22Rv1 (cell line): ENCODE results near the gene TRIM38.

ENCODE experiments used
- ZFX ChIP-seq: fragments of 450-650 bp; IDR thresholded peaks from 2 replicates; pipeline ENCODE4 v1.6.1; 2017; ENCODE audit warnings: antibody characterized with exemption, borderline replicate concordance
- TF ChIP-seq, protein P1 (sequence below): fragments of 450-650 bp; IDR thresholded peaks from 2 replicates; pipeline ENCODE4 v1.5.1; 2017; ENCODE audit warnings: mild to moderate bottlenecking

DNA sequence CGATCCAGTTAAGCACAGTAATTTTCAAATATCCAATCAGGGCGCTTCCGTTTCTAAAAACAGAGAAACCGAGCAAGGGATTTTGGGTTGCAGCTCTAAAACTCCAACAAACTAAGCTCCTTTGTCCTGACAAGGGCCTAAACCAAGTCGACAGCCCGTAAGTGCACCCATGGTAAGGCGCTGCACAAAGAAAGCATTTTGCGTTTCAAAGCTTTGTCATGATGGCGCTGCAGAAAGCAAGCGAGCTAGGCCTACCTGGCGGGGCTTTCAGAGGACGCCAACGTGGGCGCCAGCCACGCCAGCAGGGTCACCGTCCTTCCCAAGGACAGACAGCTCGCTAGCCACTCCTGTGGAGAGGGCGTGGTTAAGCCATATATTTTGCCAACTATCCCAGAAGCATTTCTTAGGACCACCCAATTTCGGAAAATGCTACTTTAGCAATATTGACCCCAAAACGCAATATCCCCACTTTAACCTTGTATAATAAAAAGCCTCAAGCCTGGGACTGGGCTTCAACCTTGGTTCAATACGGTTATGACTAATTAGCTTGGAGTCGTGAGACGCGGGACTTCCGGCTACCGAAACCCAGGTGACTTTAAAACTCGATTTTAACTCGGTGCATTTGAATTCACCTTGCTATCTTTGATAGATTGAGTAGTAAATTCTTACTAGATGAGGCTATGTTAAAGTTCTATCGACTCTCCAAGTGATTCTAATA, 53.8 kb downstream of the TRIM38 start:
- TF ChIP-seq, protein P1, sequence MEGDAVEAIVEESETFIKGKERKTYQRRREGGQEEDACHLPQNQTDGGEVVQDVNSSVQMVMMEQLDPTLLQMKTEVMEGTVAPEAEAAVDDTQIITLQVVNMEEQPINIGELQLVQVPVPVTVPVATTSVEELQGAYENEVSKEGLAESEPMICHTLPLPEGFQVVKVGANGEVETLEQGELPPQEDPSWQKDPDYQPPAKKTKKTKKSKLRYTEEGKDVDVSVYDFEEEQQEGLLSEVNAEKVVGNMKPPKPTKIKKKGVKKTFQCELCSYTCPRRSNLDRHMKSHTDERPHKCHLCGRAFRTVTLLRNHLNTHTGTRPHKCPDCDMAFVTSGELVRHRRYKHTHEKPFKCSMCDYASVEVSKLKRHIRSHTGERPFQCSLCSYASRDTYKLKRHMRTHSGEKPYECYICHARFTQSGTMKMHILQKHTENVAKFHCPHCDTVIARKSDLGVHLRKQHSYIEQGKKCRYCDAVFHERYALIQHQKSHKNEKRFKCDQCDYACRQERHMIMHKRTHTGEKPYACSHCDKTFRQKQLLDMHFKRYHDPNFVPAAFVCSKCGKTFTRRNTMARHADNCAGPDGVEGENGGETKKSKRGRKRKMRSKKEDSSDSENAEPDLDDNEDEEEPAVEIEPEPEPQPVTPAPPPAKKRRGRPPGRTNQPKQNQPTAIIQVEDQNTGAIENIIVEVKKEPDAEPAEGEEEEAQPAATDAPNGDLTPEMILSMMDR, result no peak
- TF ChIP-seq ZFX, result no peak
